GM18909 (cell line): ENCODE data around the gene TLK2.
A peak's percentile ranks its signal among the peaks of the same experiment; 100 is the strongest.
"Not testable (repeated sequence)": the region's sequence is repeated elsewhere in the genome, so short reads cannot be mapped to it uniquely, and the experiment has no call there.

Experiments
- ATAC-seq: cut with Tn5 transposase; IDR thresholded peaks from one replicate; pipeline ENCODE4 v1.9.1; 2021; ENCODE audit warnings: mild to moderate bottlenecking; ENCODE audit not compliant: unreplicated experiment, poor library complexity

TLK2 gene

DNA sequence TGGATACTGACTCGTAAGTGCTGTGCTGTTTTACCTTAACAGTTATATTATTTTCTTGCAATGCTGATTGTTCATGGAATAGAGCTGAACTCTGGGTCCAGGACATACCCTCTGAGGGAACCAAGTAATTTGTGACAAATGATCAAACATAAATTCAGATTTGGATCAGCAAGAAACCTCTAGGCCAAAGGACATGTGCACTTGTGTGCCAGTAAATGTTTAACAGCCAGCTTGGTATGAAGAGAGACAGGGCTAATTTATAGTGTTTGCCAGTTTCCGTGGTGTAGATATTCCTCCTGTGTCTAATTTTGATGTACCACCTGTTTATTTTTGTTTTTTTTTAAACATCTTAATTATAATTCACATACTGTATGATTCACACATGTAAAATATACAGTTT is 118.0 kb downstream of the TLK2 start:
- ATAC-seq: no peak

GRCh38 chr17:62597150-62597549 is 118.5 kb downstream of the TLK2 start:
- ATAC-seq: no peak

- ATAC-seq: no peak
Observed at GRCh38 chr17:62597920-62598319, 119.3 kb downstream of the TLK2 start.

DNA sequence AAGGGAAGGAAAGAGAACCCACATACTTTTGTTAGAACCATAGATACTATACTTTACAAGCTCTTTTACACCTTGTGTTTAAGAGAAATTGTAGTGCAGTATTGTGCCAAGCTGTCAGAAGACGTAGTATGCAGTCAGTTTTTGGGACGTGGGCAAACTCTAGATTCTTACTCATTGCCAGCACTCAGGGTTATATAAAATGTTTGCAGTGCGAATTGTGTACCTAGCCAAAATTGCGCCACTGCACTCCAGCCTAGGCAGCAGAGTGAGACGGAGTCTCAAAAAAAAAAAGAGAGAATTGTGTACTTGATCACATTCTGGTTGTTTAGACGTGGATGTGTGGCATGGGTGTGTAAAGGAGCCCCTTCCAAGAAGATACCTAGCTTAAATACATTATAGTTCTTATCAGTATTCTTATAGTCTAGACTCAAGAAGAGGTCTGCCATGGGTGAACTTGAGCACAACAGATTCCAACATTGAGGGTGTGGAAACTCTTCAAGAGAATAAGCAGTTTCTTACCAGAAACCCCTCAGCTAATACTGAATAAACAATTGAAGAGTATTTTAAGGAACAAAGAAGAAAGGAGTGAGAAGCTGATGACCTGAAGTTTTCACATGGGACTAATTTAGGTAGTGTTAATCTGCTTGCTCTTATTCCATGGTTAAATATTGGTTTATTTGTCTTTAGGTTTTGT is 121.5 kb downstream of the TLK2 start:
- no peak for ATAC-seq

DNA sequence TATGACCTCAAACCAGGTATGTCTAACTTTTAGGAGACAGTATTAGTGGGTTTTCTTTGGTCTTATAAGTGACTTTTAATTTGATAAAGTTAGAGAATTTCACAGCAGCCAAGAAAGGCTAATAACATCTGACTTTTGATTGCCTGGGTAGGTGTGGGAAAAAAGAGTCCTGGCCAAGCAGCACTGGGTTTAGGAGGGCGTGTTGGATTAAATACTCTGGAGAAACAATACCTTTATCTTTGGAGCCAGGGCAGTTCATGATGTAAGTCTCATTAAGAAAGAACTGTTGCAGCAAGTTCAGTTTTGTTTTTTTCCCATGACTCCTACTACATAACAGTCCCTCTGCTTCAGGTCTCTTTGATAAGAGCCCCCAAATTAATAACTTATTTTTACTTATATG is 122.2 kb downstream of the TLK2 start:
- no peak for ATAC-seq

DNA sequence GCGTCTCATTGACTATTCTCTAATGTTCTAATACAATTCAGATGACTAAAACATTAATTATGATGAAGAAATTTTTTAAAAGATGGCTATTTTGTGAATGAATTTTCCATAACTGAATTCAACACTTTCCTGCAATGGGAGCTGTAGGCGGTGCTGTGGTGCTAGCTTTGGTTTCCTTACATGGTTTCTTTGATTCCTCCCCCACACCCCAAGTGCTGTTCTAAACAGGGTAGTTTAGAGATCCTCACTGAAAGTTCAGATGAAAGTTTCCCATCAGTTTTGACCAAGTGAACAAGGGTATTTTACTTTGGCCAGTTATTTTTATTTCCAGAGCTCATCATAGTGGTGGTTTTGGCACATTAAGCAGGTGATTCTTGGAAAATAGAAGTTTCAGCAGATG is 122.8 kb downstream of the TLK2 start:
- ATAC-seq: no peak

DNA sequence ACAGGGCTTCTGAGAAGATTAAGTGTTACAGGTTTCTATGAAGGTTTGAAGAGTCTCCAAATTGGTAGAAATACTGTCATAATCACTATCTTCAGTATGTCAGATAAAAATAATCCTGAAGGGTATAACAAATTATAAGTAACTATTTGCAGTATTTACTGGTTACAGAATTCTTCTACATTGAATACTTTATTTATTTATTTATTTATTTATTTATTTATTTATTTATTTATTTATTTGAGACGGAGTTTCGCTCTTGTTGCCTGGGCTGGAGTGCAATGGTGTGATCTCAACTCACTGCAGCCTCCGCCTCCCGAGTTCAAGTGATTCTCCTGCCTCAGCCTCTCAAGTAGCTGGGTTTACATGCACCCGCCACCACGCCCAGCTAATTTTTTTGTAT is 125.2 kb downstream of the TLK2 start:
- ATAC-seq: not testable (repeated sequence)

- no peak for ATAC-seq
Observed at GRCh38 chr17:62605588-62605987, 127.0 kb downstream of the TLK2 start.

GRCh38 chr17:62611292-62611691 is 132.7 kb downstream of the TLK2 start:
- peak; percentile 86 for ATAC-seq

- peak; percentile 36 for ATAC-seq
Observed at GRCh38 chr17:62611728-62612127, 133.1 kb downstream of the TLK2 start.

DNA sequence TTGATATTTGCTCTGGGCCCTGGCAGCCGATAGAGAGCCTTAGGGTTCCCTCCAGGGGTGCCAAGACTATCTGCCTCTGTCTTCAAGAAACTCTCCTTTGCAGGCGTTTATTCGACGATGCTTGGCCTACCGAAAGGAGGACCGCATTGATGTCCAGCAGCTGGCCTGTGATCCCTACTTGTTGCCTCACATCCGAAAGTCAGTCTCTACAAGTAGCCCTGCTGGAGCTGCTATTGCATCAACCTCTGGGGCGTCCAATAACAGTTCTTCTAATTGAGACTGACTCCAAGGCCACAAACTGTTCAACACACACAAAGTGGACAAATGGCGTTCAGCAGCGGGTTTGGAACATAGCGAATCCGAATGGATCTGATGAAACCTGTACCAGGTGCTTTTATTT is 133.7 kb downstream of the TLK2 start:
- not testable (repeated sequence) for ATAC-seq

GRCh38 chr17:62613095-62613494 is 134.5 kb downstream of the TLK2 start:
- not testable (repeated sequence) for ATAC-seq

DNA sequence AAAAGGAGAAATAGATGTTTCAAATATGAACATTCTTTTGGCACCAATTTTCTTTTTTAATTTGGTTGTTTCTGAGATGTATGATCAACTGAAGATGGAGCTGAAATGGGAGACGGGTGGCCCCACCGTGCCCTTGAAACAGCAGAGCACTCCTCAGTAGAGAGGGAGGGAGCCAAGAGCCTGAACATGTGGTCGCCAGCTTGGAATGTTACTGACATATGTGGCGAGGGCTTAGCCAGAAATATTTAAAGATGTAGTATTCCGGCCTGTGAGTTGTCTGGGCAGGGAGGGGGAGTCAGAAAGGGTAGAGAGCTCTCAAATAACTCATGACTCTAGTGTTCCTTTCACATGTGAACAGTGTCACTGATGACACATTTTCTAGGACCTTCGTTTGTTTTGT is 135.5 kb downstream of the TLK2 start:
- ATAC-seq: no peak

DNA sequence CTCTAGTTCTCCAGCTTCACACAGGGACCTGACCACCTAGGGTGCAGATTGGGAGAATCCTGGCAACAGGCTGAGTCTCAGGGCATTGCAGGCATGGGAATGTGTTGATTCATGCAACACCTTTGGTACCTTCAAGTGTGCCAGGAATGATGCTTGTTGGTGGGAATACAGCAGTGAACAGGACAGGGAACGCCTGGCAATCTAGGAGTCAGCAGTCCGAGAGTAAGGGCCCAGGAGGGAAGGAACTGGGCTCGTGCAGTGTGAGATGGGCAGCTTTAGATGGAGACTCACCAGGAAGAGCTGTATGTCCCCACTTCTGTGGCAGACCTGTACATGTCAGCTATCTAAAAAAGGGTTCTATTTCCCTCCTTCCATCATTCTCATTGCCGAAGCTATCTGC is 136.9 kb downstream of the TLK2 start:
- ATAC-seq: no peak

- no peak for ATAC-seq
Observed at GRCh38 chr17:62616993-62617893, 138.6 kb downstream of the TLK2 start.

DNA sequence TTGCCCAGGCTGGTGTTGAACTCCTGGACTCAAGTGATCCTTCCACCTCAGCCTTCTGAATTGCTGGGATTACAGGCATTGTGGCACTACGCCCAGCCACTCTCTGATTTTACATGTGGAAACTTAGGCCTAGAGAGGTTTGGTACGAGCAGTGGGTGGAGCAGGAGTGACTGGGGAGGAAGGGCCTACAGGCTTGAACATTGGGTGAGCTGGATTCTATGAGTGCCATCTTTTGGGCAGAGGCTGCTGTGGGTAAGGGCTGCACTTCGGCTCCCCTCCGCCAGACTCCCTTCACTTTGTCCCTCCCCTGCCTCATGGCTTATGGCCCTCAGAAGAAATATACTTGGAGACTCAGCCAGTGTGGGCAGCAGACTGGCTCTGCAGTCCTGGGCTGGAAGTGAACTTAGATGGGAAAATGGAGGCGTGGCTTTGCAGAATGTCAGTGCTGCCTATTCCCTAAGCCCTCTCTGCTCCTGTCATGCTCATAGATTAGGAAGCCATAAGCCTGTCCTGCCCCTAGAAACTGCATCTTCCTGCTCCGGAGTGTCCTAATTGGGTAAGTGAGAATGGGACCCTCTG is 139.4 kb downstream of the TLK2 start:
- no peak for ATAC-seq

- ATAC-seq: no peak
Observed at GRCh38 chr17:62618647-62619416, 140.2 kb downstream of the TLK2 start.

GRCh38 chr17:62619417-62620155 is 141.0 kb downstream of the TLK2 start:
- ATAC-seq: no peak

DNA sequence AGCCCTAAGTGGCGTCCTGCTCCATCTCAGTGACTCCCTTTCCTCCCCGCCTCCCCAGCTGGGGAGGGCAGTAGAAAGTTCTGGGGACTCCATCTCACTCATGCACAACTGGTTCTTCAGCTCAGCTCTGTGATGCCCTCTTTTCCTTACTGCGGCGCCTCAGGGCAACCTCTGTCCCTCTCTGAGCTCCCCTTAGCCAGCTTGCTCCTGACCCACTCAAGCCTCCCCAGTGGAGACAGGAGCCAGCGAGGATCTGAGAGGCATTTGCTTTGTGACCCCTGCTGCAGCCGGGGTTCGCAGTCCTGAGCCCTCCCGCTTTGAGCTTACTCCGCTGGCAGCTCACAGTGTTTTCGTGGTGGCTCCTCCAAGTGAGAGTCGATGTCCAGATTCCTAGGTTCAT is 142.6 kb downstream of the TLK2 start:
- no peak for ATAC-seq
